Fibroblast of the aortic adventitia (primary cell): ENCODE data around the gene CFAP119. TPM values are rescaled to one million over a fixed set of nuclear protein-coding genes. Genes with fewer than 3 reads are reported as not detected.

Source experiments
- DNase-seq: peaks from one replicate; pipeline ENCODE4 v3.0.0-alpha.2; 2010; ENCODE audit warnings: low read depth
- H3K4me3 ChIP-seq: 2 replicates; pipeline ENCODE4 v1.5.1; 2011; ENCODE audit warnings: low read depth, mild to moderate bottlenecking, control low read depth, low read length, moderate library complexity
- CTCF ChIP-seq: IDR thresholded peaks from 2 replicates; pipeline ENCODE4 v1.5.1; 2011; ENCODE audit warnings: mild to moderate bottlenecking, low read length, control low read depth, inconsistent platforms; ENCODE audit not compliant: insufficient read depth
- total RNA-seq: library from RNA; depleted of rRNA; stranded (reverse); fragments of >200 nt; gene quantifications from 2 replicates; pipeline ENCODE4 v1.2.3, GENCODE V29; 2012; ENCODE audit warnings: low replicate concordance

CFAP119 gene
- total RNA-seq, 1 donor: 2.7 TPM

GRCh38 chr16:30779596-30779995 is 17.7 kb upstream of the CFAP119 start:
- H3K4me3 ChIP-seq: no peak overlapping the region
- no peak for TF ChIP-seq CTCF
- no peak for DNase-seq

- H3K4me3 ChIP-seq: no peak overlapping the region
- peak; percentile 21 for DNase-seq
- no peak for TF ChIP-seq CTCF
Measured at GRCh38 chr16:30778549-30779244, 16.8 kb upstream of the CFAP119 start.

GRCh38 chr16:30777591-30778297 is 15.9 kb upstream of the CFAP119 start:
- no peak for DNase-seq
- no peak overlapping the region for H3K4me3 ChIP-seq
- no peak for TF ChIP-seq CTCF

- H3K4me3 ChIP-seq: peak overlapping the region; percentile 82
- DNase-seq: peak; percentile 80
- no peak for TF ChIP-seq CTCF
Measured at GRCh38 chr16:30775392-30776188, 13.7 kb upstream of the CFAP119 start.

- TF ChIP-seq CTCF: no peak
- peak overlapping the region; percentile 82 for H3K4me3 ChIP-seq
- no peak for DNase-seq
Measured at GRCh38 chr16:30775131-30775391, 13.2 kb upstream of the CFAP119 start.

GRCh38 chr16:30774367-30775130 is 12.7 kb upstream of the CFAP119 start:
- H3K4me3 ChIP-seq: peak overlapping the region; percentile 82
- TF ChIP-seq CTCF: no peak
- DNase-seq: no peak
